ENCODE results near the gene SNRPA. TPM values are rescaled to one million over a fixed set of nuclear protein-coding genes. Genes with fewer than 3 reads are reported as not detected.

The SNRPA gene
- total and polyA plus RNA-seq, 2 of the 8 experiments (the other 6 are each of a cell fraction or from before 2014, with no cell fraction given), result 201 to 202 TPM

- no peaks in the 10 kb centered on the region for H3K9me3 ChIP-seq (ENCODE audit: insufficient read depth in 2 of 2, low read depth in 1 of 2, low read length in 1 of 2)
- peaks cover 23% of the 10 kb centered on the region for H3K23me2 ChIP-seq (ENCODE audit: low read depth, low read length)
- no peak overlapping the region for H2BK20ac ChIP-seq (ENCODE audit: low read length)
- H3K4me3 ChIP-seq (ENCODE audit: extremely low read depth in 1 of 4, insufficient read depth in 2 of 4, low read depth in 3 of 4, low read length in 4 of 4), result peak overlapping the region; percentile 72 to 94 (median 90)
- H3K36me3 ChIP-seq (ENCODE audit: control insufficient read depth in 2 of 4, insufficient read depth in 4 of 4, low read length in 3 of 4), result peaks cover 0 to 9% (median 5%) of the 10 kb centered on the region in 4 experiments; a peak in 6 of 8 replicates
- no peak overlapping the region for H4K91ac ChIP-seq (replicated peaks; ENCODE audit: insufficient read length, low read length)
- no peak overlapping the region for H2BK120ac ChIP-seq (replicated peaks; ENCODE audit: low read depth, low read length)
- CTCF ChIA-PET (ENCODE audit: partially characterized antibody), result interaction anchor here (1.4 to 1.6 kb wide), 4 partner anchors 13 to 92 kb away, joined by 3 to 4 read pairs (median 3); no protein-coding TSS in a partner anchor
- H3K56ac ChIP-seq (replicated peaks; ENCODE audit: insufficient read length, low read depth, low read length), result no peak overlapping the region
- H2BK12ac ChIP-seq (ENCODE audit: low read depth, low read length), result peak overlapping the region; percentile 32; the same call in 1 of the 2 replicates
- H3K79me1 ChIP-seq (ENCODE audit: low read depth, low read length), result peaks cover 9% of the 10 kb centered on the region; the same call in 1 of the 2 replicates
- peak overlapping the region in 3 of 4 experiments; percentile 67 to 90 (median 68); a peak in 6 of 7 replicates for H3K9ac ChIP-seq (replicated peaks in 1 of 4; ENCODE audit: extremely low read depth in 1 of 4, low read depth in 3 of 4, low read length in 3 of 4)
- H3K79me2 ChIP-seq (ENCODE audit: control insufficient read depth in 1 of 2, insufficient read depth in 2 of 2, low read length in 2 of 2), result peaks cover 0 to 33% of the 10 kb centered on the region in 2 experiments; a peak in 2 of 4 replicates
- H3K4ac ChIP-seq (replicated peaks; ENCODE audit: insufficient read length, low read depth, low read length), result no peak overlapping the region
- H3K4me2 ChIP-seq (ENCODE audit: insufficient read depth in 1 of 2, low read depth in 2 of 2, low read length in 2 of 2), result peak overlapping the region; percentile 96 to 100
- H3K27me3 ChIP-seq (replicated peaks in 1 of 4; ENCODE audit: control insufficient read depth in 3 of 4, extremely low read depth in 1 of 4, insufficient read depth in 3 of 4, low read length in 3 of 4), result no peaks in the 10 kb centered on the region
- H3K14ac ChIP-seq (ENCODE audit: insufficient read length), result no peak overlapping the region
- POLR2A ChIA-PET (ENCODE audit: partially characterized antibody), result interaction anchor here (0.9 to 2.4 kb wide), 13 partner anchors 14 to 90 kb away, joined by 3 to 28 read pairs (median 8); partner anchors contain the start of genes ACTMAP, EGLN2, NUMBL and SNRPA
- TF ChIP-seq BRCA1 (IDR thresholded peaks at IDR 0.05; ENCODE audit: low read depth, low read length) (no peak), TAF1 (IDR thresholded peaks at IDR 0.05; ENCODE audit: low read depth, low read length) (peak; percentile 14; the same call in 1 of the 2 replicates), SIN3A (conservative IDR thresholded peaks at IDR 0.05 in 1 of 2, IDR thresholded peaks at IDR 0.05 in 1 of 2; ENCODE audit: low read depth in 1 of 2, low read length in 2 of 2) (0 out of 4 replicates have a peak, but pooled peaks of 1 of the 2 experiments have one; percentile 59), SRF (IDR thresholded peaks at IDR 0.05; ENCODE audit: low read depth, low read length) (no peak), GABPA (IDR thresholded peaks at IDR 0.05; ENCODE audit: borderline replicate concordance, insufficient read depth, low read length) (no peak)
- H3K18ac ChIP-seq (ENCODE audit: extremely low read depth, low read length), result no peak overlapping the region
- H3K23ac ChIP-seq (ENCODE audit: insufficient read length), result no peak overlapping the region
- H2BK15ac ChIP-seq (ENCODE audit: low read length), result no peak overlapping the region
- DNase-seq (ENCODE audit: low read depth in 1 of 2, low spot score in 2 of 2) (peak in 1 of 2 experiments; percentile 49), FAIRE-seq (no peak)
- WGBS, 2 experiments (ENCODE audit: extremely low coverage in 1 of 2, insufficient coverage in 1 of 2, insufficient read length in 1 of 2, insufficient replicate concordance in 2 of 2, low coverage in 1 of 2, low lambda C conversion rate in 2 of 2, missing lambda C conversion rate in 1 of 2), result 7% methylated on average over 7 of the region's 8 CpGs; no CpG with 5 or more reads in 1 of the 2 experiments
- peaks cover 0 to 25% (median 8%) of the 10 kb centered on the region in 4 experiments; a peak in 6 of 7 replicates for H3K4me1 ChIP-seq (replicated peaks in 1 of 4; ENCODE audit: control insufficient read depth in 3 of 4, insufficient read depth in 4 of 4, low read length in 3 of 4)
- peak overlapping the region; percentile 96 for H2BK5ac ChIP-seq (ENCODE audit: low read depth, low read length)
- H4K8ac ChIP-seq (ENCODE audit: extremely low read depth, insufficient read depth, low read length), result no peak overlapping the region
- H2AFZ ChIP-seq (ENCODE audit: low read length), result no peak overlapping the region
- H4K20me1 ChIP-seq (replicated peaks in 1 of 2; ENCODE audit: control insufficient read depth in 1 of 2, insufficient read depth in 2 of 2, low read length in 2 of 2), result no peaks in the 10 kb centered on the region
- H4K5ac ChIP-seq (ENCODE audit: insufficient read length, low read depth, low read length), result no peak overlapping the region
- no peak overlapping the region; the same call in 1 of the 2 replicates for H2AK5ac ChIP-seq (ENCODE audit: low read depth, low read length)
- peak overlapping the region; percentile 74 for H3K27ac ChIP-seq (ENCODE audit: low read depth, low read length)
Observed at GRCh38 chr19:40716031-40716481, 34.9 kb upstream of the SNRPA start.

All from H1 (cell line).